HG03097 (cell line): ENCODE data around the gene CDC25C.

Source experiments
- ATAC-seq: cut with Tn5 transposase; IDR thresholded peaks from one replicate; pipeline ENCODE4 v1.9.1; 2021; ENCODE audit not compliant: unreplicated experiment, low FRiP score

The CDC25C gene

DNA sequence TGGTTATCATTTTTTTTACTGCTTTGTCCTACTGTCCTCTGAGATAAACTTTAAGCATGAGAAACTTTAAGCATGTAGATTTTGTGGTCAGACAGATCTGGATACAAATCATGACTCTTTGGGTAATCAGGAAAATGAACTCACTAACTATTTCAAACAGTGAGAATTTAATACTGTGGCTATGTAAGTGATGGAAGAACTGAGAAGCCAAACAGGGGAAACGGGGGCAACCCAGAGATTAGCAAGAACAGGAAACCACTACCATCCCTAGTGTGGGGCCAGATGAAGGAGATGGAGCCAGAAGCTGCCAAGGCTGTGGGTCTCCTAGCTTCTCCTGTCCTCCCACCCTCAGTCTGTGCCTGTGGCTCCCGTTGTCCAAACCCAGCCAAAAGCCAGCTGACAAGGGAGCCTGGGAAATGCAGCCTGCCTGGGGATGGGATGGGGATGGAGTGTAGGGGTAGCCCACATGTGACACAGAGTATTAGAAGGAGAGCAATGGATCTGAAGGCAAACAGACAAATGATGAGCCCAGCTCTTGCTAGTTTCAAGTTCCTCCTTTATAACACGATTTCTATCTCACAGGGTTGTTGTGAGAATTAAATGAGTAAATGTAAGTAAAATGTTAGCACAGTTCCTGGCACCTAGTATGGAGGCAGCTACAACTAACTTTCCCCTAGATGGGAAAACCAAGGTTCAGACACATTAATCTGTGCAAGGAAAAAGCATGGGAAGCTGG, 90.8 kb downstream of the CDC25C start:
- ATAC-seq, result no peak

DNA sequence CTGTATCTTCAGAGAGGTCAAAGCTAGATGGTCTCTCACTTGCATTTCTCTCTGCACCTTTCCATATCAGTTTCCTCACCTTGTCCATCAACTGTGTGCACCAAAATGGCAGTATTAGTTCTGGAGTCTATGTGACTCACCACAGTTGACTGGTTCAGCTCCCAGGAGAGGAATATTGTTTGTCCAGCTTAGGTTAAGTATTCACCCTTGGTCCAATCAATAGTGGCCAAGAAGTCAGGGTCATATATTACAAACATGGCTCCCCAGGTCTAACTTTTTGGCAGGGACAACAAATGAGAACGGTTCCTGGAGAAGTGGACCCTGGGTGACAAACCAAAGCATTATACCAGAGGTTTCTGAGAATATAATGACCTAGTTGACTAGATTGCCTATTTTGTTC, 93.6 kb downstream of the CDC25C start:
- ATAC-seq, result no peak
